Endometrium (tissue), 2 donors: ENCODE data around the gene ST6GALNAC5.
"Not testable (repeated sequence)": the region's sequence is repeated elsewhere in the genome, so short reads cannot be mapped to it uniquely, and the experiment has no call there.

Experiments used
- FAIRE-seq: peaks from 2 replicates; lab custom pipeline; 2012; peaks lifted over from hg19 to GRCh38; lab: Jason Lieb, UNC
- donor health status: control.
- donor health status: control.

The ST6GALNAC5 gene

DNA sequence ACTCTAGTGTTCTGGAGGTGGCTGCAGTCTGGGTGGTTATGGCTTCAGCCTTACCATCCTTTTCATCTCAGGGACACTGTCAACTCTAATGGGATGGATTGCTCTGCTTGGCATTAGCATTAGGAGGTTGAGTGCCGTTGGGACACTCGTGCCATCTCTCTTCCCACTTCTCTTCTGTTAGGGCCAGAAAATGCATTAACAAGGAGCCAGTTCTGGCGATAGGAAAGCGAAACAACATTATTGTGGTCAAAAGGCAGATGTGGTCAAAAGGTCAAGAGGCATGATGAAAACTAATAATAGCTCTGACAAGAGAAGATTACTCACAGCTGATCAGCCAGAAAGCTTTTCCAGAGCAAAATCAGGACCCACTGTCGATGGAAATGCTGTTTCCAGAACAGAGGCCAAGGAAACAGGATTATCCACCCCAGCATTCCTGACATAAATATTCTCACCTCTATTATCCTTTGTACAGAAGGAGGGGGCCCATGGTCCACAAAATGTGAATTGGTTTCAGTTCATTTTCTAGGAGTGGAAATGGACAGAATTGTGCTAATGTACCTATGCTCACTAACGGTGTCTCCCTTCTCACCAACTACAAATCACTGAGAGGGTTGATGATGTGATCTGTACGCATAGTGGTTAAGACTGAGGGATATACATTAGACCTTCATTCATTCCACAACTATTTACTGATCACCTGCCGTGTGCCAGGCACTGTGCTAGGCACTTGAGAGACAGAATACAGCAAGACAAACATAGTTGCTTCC is 72.0 kb downstream of the ST6GALNAC5 start:
- no peak for FAIRE-seq

DNA sequence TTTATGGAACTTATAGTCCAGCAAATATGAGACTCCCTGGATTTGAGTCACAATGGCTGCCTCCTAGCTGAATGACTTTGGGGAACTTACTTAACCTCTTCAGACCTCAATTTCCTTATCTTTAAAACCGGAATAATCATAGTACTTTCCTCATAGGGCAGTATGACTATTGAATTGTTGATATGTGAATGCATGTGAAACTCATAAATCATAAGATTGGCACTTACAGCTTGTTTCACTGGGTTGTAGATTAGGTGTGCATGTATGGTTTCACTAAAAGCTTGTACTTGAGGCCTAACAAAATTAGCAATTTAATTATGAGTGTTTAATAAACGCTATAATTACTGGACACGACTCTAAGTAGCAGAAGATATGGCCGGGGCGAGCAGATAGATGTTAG is 72.5 kb downstream of the ST6GALNAC5 start:
- FAIRE-seq, result no peak

DNA sequence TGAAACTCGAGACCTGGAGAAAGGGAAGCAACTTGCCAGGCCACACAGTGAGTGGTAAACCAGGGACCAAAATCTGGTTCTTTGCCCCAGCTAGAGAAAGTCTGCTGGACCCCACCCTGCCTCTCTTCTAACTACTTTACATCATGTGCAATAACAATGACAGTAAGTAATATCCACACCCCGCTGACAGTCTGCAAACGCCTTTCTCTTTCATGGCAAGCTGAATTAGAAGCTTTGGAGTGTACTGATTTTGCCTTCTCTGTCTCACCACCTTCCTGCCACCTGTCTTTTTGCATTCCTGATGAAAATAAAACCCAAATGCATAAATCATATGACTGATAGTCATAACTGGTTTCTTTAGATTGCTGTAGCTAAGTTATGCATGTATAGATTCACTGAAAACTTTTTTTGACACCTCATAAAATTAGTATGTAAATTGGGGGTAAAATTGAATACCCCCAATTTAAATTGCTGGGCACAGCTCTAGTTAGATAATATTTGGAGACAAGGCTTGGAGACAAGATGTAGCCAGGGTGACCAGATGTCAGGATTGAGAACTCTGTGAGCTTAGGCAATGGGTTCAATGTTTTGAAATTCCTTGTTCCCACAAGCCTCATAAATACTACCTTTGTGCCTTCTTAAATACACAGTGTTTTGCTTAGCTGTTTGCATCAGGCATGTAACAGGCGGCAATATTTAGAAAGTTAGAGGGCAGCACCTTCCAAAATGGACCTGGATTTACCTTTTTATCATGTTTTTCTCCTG is 73.5 kb downstream of the ST6GALNAC5 start:
- no peak for FAIRE-seq

DNA sequence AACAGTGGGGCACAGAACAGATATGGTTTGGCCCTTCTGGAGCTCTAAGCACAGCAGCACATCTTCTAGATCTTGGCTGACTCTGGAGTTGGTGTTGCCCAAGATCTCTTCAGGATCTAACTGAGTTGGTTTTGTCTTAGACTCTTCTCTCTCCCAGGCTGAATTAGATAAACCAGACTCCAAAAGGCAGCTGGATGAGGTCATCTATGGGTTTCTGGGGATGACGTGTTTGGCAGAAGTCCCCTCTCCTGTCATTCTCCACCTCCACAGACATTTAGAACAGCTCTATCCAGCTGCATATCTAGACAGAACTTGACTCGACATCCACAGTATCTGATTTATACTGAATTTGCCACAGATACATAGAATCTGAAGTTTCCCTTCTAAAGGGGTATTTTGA is 75.3 kb downstream of the ST6GALNAC5 start:
- no peak for FAIRE-seq

DNA sequence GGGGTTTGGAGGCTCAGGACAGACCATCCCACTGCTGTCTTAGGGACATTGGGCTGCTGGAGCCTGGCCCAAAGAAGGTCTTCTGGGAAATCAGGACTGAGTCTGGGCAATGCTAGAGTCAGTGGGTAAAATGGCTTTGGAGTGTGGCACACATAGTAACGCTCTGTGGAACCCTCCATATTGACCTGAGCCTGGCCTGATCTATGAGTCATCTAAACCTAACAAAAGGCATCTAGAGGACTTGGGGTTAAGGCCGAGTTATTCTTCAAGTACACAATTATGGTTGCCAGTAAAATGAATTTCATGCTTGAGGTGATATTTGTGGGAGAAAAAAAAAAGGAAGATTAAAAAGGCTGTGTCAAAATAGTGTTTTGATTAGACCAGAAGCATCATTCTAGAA is 77.7 kb downstream of the ST6GALNAC5 start:
- no peak for FAIRE-seq

DNA sequence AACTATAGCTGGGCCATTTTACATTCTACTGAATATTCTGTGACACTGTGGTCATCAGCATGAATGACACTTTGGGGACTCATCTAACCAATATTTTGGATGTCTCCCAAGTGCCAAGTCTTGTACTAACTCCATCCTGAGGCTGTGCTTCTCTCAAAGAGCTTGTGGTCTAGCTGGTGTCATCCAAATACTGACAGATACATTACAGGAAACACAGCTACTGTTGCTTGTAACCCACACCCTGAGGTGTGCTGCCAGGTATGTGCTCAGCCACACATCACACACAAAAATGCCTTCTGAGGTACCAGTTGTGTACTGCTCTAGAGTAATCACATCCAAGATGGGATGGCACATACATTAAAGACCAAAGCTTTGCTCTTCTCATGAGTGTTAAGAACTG is 81.6 kb downstream of the ST6GALNAC5 start:
- no peak for FAIRE-seq

DNA sequence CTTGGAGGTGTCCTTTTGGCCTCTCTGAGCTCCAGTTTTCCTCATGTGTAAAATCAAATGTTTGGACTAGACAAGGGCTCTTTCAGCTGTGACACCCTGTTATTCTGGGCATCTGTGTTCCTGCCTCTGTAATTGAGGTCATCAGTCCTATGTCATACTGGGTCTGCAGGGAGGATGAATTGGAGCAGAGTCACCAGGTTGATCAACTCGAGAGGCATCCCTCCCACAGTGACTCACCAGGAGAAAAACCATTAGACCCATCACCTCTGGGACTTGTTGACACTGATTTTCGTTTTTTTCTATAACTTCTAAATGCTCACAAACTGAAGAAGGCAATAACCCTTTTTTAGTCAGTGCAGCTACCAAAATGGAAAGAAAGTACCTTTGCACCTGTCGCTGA is 82.2 kb downstream of the ST6GALNAC5 start:
- FAIRE-seq, result no peak

DNA sequence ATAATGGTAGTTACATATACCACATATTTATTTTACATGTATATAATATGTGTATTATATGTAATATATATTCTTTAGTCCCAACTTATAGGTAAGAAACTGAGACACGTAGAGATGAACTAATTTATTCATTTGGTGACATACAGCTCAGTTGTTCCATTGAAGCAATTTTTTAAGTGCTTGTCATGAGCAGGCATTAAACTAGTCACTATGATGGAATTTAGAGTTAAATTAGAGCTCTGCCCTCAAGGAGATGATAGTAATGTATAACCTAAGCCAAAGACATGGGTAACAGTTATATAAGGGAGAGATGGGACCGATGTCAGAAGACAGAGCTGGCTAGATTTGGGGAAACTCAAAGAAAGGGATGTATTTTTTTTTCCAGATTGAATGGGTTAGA is 83.0 kb downstream of the ST6GALNAC5 start:
- FAIRE-seq, result no peak

DNA sequence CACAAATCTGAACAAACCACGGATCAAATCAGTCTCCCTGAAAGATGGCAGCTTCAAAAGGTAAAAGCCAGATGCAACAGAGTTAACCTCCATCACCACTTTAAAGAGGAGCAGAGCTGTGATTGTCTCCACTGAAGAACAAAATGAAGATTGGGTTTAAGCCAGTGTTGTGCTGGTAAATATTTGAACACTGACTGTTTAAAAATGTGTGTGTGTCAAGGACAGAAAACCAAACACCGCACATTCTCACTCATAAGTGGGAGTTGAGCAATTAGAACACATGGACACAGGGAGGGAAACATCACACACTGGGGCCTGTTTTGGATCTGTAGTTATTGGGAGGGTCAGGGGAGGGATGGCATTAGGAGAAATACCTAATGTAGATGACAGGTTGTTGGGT is 83.9 kb downstream of the ST6GALNAC5 start:
- FAIRE-seq, result no peak

DNA sequence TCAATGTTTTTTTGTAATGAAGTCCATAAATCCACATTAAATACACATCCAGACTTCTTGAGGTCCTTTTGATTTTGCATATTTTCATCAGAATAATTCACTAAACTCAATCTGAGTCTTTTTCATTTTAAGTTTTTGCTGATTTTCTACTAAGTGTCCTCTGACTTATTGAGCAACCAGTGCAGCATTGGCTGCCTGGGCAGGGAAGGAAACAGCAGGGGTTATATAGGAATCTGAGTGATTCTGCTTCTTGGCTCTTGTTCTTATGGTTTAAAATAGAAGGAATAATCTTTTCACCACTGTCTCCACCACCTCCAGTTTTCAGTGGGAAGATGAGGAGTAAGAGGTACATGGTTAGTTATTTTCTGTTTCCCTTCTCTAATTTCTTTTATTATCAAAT is 88.4 kb downstream of the ST6GALNAC5 start:
- no peak for FAIRE-seq

DNA sequence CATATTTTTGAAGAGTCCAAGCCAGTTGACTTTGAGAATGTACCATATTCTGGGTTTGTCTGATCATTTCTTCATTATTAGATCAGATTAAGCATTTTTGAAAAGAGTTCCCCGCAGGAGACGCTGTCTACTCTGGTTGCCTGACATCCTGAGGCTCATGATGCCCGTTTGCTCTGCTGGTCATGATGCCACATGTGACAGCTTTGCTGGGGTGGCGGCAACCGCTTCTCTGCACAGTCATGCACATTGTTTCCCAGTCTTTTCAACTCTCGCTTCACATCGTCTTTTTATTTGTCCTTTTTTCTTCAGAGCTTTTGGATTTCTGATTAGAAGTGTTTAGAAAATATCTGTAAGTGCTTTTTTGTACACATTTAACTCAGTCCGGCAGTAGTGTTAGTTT is 90.7 kb downstream of the ST6GALNAC5 start:
- FAIRE-seq, result no peak

DNA sequence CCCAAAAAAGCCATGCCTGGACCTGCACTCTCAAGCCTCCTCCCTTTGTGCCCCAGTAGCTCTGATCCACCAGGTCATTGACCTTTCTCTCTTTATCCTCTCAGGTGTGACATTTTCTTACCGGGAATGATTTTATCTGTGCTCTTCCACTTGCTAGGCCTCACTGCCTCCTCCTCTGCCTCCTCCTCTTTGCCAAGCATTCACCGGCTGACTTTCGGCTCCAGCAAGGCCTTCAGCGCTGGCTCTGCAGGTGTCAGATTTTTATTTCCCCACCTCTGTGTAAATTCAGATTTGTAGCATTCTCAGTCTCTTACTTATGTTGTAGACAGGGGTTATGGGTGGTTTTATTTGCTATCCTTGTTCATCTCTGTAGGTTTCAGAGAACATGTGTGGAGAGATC is 91.5 kb downstream of the ST6GALNAC5 start:
- no peak for FAIRE-seq

DNA sequence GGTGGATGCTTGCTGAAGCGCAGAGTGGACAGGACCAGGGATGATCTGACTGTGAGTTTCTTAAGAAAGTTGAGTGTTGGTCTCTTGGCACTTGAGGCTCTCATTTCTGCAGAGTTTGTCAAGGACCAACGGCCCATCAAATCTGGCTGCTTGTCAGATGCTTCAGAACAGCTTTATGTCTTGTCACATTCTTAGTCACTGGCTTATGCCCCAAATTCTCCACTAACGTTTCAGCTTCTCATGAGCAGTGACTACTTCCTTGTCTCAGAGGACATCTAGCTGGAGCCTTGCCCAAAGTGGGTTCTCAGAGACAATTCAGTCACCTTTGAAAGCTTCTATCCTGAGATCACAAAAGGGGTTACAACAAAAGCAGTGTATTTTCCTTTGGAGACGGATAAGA is 92.3 kb downstream of the ST6GALNAC5 start:
- FAIRE-seq, result no peak

DNA sequence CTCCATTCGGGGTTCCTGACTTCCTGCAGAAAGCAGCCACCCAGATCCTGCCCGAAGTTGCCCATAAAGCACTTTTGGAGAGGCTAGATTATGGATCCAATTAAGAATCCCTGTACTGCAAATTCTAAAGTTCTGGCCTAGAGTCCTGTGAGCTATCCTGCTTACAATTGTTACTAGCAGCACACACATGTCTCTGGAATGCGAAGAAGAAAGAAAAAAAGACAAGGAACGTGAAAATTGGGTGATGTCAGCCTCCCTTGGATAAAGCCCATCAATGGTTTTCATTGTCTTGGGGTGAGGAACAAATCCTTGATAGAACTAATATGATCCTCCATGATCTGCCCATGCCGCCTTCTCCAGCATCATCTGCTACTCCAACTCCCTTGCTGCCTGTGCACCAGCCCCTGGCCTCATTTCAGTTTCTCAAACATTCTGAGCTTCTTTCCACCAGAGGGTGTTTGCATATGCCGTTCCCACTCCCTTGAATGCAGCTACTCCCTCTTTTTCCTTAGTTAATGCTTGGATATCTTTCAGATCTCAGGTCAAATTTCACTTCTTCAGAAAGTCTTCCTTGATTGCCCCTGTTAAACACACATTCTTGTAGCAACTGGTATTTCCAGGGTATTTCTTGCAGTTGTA is 94.0 kb downstream of the ST6GALNAC5 start:
- FAIRE-seq, result no peak

DNA sequence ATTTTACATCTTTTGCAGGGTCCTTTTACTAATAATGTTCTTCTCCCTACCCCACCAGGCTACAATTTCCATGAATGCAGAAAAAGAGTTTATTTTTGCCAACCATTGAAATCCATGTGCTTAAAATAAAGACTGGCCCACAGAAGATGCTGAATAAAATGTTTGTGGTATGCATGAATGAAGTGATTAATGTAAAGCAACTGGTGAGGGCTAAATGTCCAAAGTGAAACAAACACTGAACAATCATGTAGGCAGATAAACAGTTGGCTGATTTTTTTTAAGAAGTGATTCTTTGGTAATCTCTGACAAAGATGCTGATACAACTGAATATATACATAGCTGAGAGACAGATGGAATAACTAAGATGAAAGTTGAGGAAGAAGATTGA is 94.5 kb downstream of the ST6GALNAC5 start:
- no peak for FAIRE-seq

DNA sequence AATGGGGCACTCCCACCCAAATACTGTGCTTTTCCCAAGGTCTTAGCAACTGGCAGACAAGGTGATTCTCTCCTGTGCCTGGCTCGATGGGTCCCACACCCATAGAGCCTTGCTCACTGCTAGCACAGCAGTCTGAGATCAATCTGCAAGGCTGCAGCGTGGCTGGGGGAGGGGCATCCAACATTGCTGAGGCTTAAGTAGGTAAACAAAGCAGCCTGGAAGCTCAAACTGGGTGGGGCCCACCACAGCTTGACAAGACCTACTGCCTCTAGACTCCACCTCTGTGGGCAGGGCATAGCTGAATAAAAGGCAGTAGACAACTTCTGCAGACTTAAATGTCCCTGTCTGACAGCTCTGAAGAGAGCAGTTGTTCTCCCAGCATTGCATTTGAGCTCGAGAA is 114.0 kb downstream of the ST6GALNAC5 start:
- FAIRE-seq, result not testable (repeated sequence)

DNA sequence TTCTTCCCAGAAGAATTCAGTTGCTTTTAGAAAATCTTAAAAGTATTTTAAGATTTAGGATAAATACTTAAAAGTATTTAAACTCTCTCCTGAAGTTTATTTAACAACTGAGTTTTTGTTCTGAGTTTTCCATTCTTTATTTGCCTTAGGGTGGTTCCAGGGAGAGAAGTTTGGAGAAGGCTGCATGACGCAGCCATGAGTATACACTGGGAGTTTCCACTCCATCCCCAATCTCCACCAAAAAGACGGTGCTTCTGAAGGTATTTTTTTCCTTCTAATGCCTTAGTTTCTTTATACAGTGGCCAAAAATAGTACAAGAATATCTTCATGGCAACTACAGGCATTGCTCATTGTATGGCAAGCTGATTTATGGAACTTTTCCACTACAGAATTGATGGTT is 122.7 kb downstream of the ST6GALNAC5 start:
- FAIRE-seq, result no peak

DNA sequence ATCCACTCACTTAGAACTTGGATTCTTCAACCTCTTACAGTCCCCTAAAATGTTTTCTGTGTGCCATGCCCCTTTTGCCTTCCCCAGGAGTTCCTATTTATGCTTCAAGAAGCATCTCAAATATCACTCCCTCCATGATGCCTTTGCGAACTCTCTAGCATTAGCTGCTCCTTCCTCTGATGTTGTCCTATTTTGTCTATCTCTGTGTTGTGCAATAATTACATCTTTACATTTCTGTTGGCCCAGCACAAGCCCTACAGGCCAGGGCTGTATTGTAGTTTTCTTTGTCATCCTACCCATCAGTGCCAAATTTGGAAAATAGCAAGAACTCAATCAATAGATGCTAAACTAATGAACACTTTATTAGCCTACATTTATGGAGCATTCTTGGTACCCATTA is 125.8 kb downstream of the ST6GALNAC5 start:
- FAIRE-seq, result no peak

DNA sequence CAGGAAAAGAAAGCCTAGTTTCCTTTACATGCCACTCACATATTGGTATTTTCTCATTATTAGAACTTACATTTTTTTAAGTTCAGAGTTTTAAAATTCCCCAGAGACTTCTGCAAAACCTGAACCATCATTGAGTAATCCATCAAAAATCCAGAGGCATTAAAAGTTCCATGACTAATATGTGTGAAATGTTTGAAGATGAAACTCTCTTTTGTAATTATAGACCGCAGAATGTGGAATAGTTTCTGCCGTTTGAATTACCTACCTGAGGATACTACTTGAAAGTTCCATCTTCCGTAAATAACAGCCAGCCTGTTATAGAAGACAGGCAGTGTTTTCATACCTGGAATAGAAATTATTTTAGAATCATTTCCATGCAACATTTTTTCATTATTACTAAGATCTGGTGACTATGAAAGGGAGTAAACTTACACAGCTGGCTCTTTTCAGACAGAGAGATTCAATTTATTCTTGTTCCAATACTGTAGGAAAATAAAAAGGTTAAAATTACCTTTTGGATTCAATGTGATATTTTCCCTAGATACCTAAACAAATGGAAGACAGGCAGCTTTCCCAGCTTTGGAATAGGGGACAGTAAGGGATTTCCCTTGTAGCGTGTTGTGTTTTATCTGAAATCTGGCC is 131.4 kb downstream of the ST6GALNAC5 start:
- FAIRE-seq, result no peak

DNA sequence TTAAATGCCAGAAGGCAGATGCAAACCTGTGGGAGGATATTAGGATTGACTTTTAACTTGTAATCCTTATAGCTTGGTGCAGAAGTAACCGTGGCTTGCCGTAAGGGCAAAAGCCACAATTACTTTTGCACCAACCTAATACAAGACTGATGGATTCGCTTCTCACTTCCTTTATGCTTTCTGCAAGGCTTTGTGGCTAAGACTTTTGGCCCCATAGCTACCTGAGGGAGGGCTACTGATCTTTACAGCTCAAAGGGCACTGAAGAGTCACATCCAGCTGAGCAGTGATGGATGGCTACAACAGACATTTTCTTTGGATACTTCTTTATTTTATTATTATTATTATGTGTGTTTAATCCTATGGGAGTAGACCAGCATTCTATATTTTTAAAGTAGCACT is 140.4 kb downstream of the ST6GALNAC5 start:
- FAIRE-seq, result no peak

DNA sequence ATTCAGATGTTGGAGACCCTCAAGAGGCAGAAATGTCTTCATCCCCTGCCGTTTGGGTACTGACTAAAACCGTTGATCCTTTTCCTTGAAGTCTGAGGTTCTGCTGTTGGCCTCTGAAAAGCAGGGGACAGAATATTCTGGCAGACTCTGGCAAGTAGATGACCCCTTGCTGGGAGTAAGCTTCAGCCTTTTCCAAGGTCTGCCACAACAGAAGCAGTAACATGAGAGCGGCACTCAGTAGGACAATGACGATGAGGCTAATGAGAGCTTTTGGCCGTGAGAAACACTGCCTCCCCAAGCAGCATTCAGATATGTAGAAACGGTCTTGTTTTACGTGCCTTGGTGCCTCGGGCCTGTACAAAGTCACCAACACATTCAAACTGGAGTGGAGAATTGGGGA is 143.7 kb downstream of the ST6GALNAC5 start:
- no peak for FAIRE-seq

DNA sequence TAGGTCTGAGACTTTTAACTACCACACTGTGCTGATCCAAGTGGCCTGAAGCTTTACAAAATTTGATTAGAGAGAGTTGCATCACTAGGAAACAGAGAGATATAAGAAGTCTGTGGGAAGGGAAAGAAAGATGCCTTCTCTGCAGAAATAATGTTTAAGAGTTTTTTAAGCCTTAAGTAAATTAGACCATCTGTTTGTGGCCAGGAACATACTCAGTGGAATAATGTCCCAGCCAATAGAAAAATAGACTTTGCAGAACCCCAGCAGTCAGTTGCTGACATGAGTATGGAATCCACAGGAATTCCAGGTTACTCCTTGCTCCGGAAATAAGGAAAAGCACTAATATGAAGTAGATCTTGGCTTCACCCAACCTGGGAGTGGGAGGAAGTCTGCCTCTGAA is 144.8 kb downstream of the ST6GALNAC5 start:
- FAIRE-seq, result no peak
